H1 (cell line): ENCODE results near the gene TNP2. TPM values are rescaled to one million over a fixed set of nuclear protein-coding genes. Genes with fewer than 3 reads are reported as not detected.

ENCODE experiments used
- CTCF ChIA-PET: fragments of 300-600 bp; sonication (Branson Sonifier 250); formaldehyde crosslinking; loops from one replicate; lab custom pipeline; 2021; ENCODE audit not compliant: partially characterized antibody; lab: Charles Lee
- POLR2A ChIA-PET: fragments of 300-600 bp; sonication (Branson Sonifier 250); formaldehyde crosslinking; loops from one replicate; lab custom pipeline; 2021; ENCODE audit warnings: inconsistent platforms; ENCODE audit not compliant: partially characterized antibody; lab: Charles Lee
- DNase-seq, 2 experiments: peaks; one replicate each; pipeline versions ENCODE4 v3.0.0 to v3.0.0-alpha.2; 2010 to 2022; ENCODE audit warnings: low spot score in 2 of 2, low read depth in 1 of 2, mixed read lengths in 1 of 2
- FAIRE-seq: peaks from 2 replicates; lab custom pipeline; 2011; peaks lifted over from hg19 to GRCh38; lab: Jason Lieb, UNC
- H2AFZ ChIP-seq: 2 replicates; pipeline ENCODE4 v1.8.1; 2012; ENCODE audit warnings: low read length, inconsistent platforms
- H2AK5ac ChIP-seq: 2 replicates; pipeline ENCODE4 v1.6.1; 2013; ENCODE audit warnings: low read depth, low read length
- H2BK120ac ChIP-seq: replicated peaks from 2 replicates; pipeline ENCODE3; 2013; ENCODE audit warnings: low read depth, low read length, inconsistent platforms
- H2BK12ac ChIP-seq: 2 replicates; pipeline ENCODE4 v1.6.1; 2013; ENCODE audit warnings: low read depth, low read length
- H2BK15ac ChIP-seq: 2 replicates; pipeline ENCODE4 v1.6.1; 2013; ENCODE audit warnings: low read length
- H2BK20ac ChIP-seq: 2 replicates; pipeline ENCODE4 v1.6.1; 2013; ENCODE audit warnings: low read length
- H2BK5ac ChIP-seq: 2 replicates; pipeline ENCODE4 v1.6.1; 2013; ENCODE audit warnings: low read depth, low read length
- H3K14ac ChIP-seq: 2 replicates; pipeline ENCODE4 v1.6.1; 2013; ENCODE audit warnings: inconsistent platforms; ENCODE audit not compliant: insufficient read length
- H3K18ac ChIP-seq: 2 replicates; pipeline ENCODE4 v1.6.1; 2013; ENCODE audit warnings: low read length; ENCODE audit errors: extremely low read depth
- H3K23ac ChIP-seq: 2 replicates; pipeline ENCODE4 v1.6.1; 2013; ENCODE audit warnings: inconsistent platforms; ENCODE audit not compliant: insufficient read length
- H3K23me2 ChIP-seq: 2 replicates; pipeline ENCODE4 v1.6.1; 2013; ENCODE audit warnings: low read depth, low read length
- H3K27ac ChIP-seq: 2 replicates; pipeline ENCODE4 v1.6.1; 2011; ENCODE audit warnings: low read depth, low read length, inconsistent platforms
- H3K27me3 ChIP-seq, 4 experiments: replicated peaks in 1 of 4; 1 replicate in 1 of 4; 2 replicates in 3 of 4; pipeline versions ENCODE4 v1.6.1 to v1.8.1; 2011 to 2013; ENCODE audit warnings: low read length in 3 of 4, mild to moderate bottlenecking in 3 of 4, inconsistent platforms in 2 of 4, mixed read lengths in 2 of 4, moderate library complexity in 1 of 4; ENCODE audit not compliant: control insufficient read depth in 3 of 4, insufficient read depth in 3 of 4; ENCODE audit errors: extremely low read depth in 1 of 4
- H3K36me3 ChIP-seq, 4 experiments: 2 replicates each; pipeline versions ENCODE4 v1.6.1 to v1.8.1; 2011 to 2013; ENCODE audit warnings: mild to moderate bottlenecking in 4 of 4, low read length in 3 of 4, moderate library complexity in 2 of 4, control low read depth in 1 of 4, inconsistent platforms in 1 of 4; ENCODE audit not compliant: insufficient read depth in 4 of 4, control insufficient read depth in 2 of 4
- H3K4ac ChIP-seq: replicated peaks from 2 replicates; pipeline ENCODE3; 2013; ENCODE audit warnings: low read length, low read depth, mixed read lengths, inconsistent platforms; ENCODE audit not compliant: insufficient read length
- H3K4me1 ChIP-seq, 4 experiments: replicated peaks in 1 of 4; 1 replicate in 1 of 4; 2 replicates in 3 of 4; pipeline versions ENCODE4 v1.6.1 to v1.8.1; 2011 to 2013; ENCODE audit warnings: low read length in 3 of 4, inconsistent platforms in 2 of 4, mixed read lengths in 1 of 4; ENCODE audit not compliant: insufficient read depth in 4 of 4, control insufficient read depth in 3 of 4
- H3K4me2 ChIP-seq, 2 experiments: 2 replicates each; pipeline versions ENCODE4 v1.6.1 to v1.8.1; 2011 to 2013; ENCODE audit warnings: low read depth in 2 of 2, low read length in 2 of 2, control low read depth in 1 of 2, inconsistent platforms in 1 of 2, mild to moderate bottlenecking in 1 of 2; ENCODE audit not compliant: insufficient read depth in 1 of 2
- H3K4me3 ChIP-seq, 4 experiments: fragments of 200-600, 300-600 bp in 1 of 4; sonication (generic), shearing (Covaris generic), sonication (Bioruptor Twin) in 1 of 4; 2 replicates each; pipeline versions ENCODE4 v1.5.1 to v1.8.1; 2011 to 2016; ENCODE audit warnings: low read length in 4 of 4, low read depth in 3 of 4, control low read depth in 2 of 4, inconsistent platforms in 2 of 4, mild to moderate bottlenecking in 2 of 4, mixed read lengths in 1 of 4, moderate library complexity in 1 of 4; ENCODE audit not compliant: insufficient read depth in 2 of 4; ENCODE audit errors: extremely low read depth in 1 of 4
- H3K56ac ChIP-seq: replicated peaks from 2 replicates; pipeline ENCODE3; 2013; ENCODE audit warnings: low read depth, mild to moderate bottlenecking, mixed read lengths, low read length, inconsistent platforms; ENCODE audit not compliant: insufficient read length
- H3K79me1 ChIP-seq: 2 replicates; pipeline ENCODE4 v1.6.1; 2013; ENCODE audit warnings: low read depth, low read length, control low read depth
- H3K79me2 ChIP-seq, 2 experiments: 2 replicates each; pipeline versions ENCODE4 v1.6.1 to v1.8.1; 2012 to 2013; ENCODE audit warnings: low read length in 2 of 2, mild to moderate bottlenecking in 2 of 2, inconsistent platforms in 1 of 2; ENCODE audit not compliant: insufficient read depth in 2 of 2, control insufficient read depth in 1 of 2
- H3K9ac ChIP-seq, 4 experiments: replicated peaks in 1 of 4; 1 replicate in 1 of 4; 2 replicates in 3 of 4; pipeline versions ENCODE4 v1.6.1 to v1.8.1; 2011 to 2013; ENCODE audit warnings: low read depth in 3 of 4, low read length in 3 of 4, control low read depth in 2 of 4, mild to moderate bottlenecking in 2 of 4, moderate library complexity in 2 of 4, inconsistent platforms in 1 of 4; ENCODE audit errors: extremely low read depth in 1 of 4
- H3K9me3 ChIP-seq, 2 experiments: 2 replicates each; pipeline versions ENCODE4 v1.6.1 to v1.8.1; 2012 to 2013; ENCODE audit warnings: mild to moderate bottlenecking in 2 of 2, moderate library complexity in 2 of 2, control low read depth in 1 of 2, inconsistent platforms in 1 of 2, low read depth in 1 of 2, low read length in 1 of 2, mixed read lengths in 1 of 2; ENCODE audit not compliant: insufficient read depth in 2 of 2
- H4K20me1 ChIP-seq, 2 experiments: replicated peaks in 1 of 2; 2 replicates each; pipeline versions ENCODE3 to v1.8.1; 2011 to 2013; ENCODE audit warnings: inconsistent platforms in 2 of 2, low read length in 2 of 2, mild to moderate bottlenecking in 1 of 2; ENCODE audit not compliant: insufficient read depth in 2 of 2, control insufficient read depth in 1 of 2
- H4K5ac ChIP-seq: 2 replicates; pipeline ENCODE4 v1.6.1; 2013; ENCODE audit warnings: low read length, low read depth, mixed read lengths, inconsistent platforms; ENCODE audit not compliant: insufficient read length
- H4K8ac ChIP-seq: 2 replicates; pipeline ENCODE4 v1.8.0; 2013; ENCODE audit warnings: mild to moderate bottlenecking, moderate library complexity, low read length, inconsistent platforms; ENCODE audit not compliant: insufficient read depth; ENCODE audit errors: extremely low read depth
- H4K91ac ChIP-seq: replicated peaks from 2 replicates; pipeline ENCODE3; 2013; ENCODE audit warnings: low read length, mixed read lengths, inconsistent platforms; ENCODE audit not compliant: insufficient read length
- CBX5 ChIP-seq: fragments of 300-800, 300-1000 bp; sonication (generic); IDR thresholded peaks from 2 replicates; pipeline ENCODE4 v1.7.1; 2016; ENCODE audit warnings: antibody characterized with exemption, low read length, low read depth
- KDM1A ChIP-seq: fragments of 200-600, 300-600 bp; sonication (generic); IDR thresholded peaks from 2 replicates; pipeline ENCODE4 v1.7.1; 2016; ENCODE audit warnings: mild to moderate bottlenecking, low read length, borderline replicate concordance
- SP1 ChIP-seq: IDR thresholded peaks from 2 replicates; pipeline ENCODE4 v1.6.1; 2011; ENCODE audit warnings: low read depth, low read length
- WGBS, 2 experiments: shearing (Covaris generic) in 1 of 2; methylation state at CpG; one replicate each; pipeline versions ENCODE4 v1.1.6 to v1.1.7; 2013 to 2015; ENCODE audit warnings: low lambda C conversion rate in 2 of 2, mixed read lengths in 2 of 2, inconsistent platforms in 1 of 2, low coverage in 1 of 2, missing lambda C conversion rate in 1 of 2; ENCODE audit not compliant: insufficient replicate concordance in 2 of 2, insufficient coverage in 1 of 2, insufficient read length in 1 of 2; ENCODE audit errors: extremely low coverage in 1 of 2, missing lambda C conversion rate in 1 of 2; 5-methylcytosine and 5-hydroxymethylcytosine counted together
- polyA plus RNA-seq, 7 experiments: library from polyadenylated mRNA; depleted of rRNA in 3 of 7; stranded (reverse) in 5 of 7; unstranded in 2 of 7; fragments of >200 nt in 5 of 7; fragments of 200-250 nt in 2 of 7; gene quantifications; 1 replicate in 5 of 7; 2 replicates in 1 of 7; 4 replicates in 1 of 7; pipeline versions ENCODE4 v1.2.1 to v1.2.3, GENCODE V29; 2011 to 2013; ENCODE audit warnings: missing spikeins in 2 of 7, mixed read lengths in 2 of 7
- total RNA-seq: library from RNA; stranded (reverse); fragmentation: NEBNext Ultra II Directional; extraction: Animal tissue kit (Norgen Biotek cat#: 25700); gene quantifications from 2 replicates; pipeline ENCODE4 v1.2.1, GENCODE V29; 2021

The TNP2 gene
- total and polyA plus RNA-seq, 2 of the 8 experiments (the other 6 are each of a cell fraction or from before 2014, with no cell fraction given): not detected

GRCh38 chr16:11238272-11239202 lies 30.6 kb downstream of the TNP2 start:
- H4K5ac ChIP-seq: no peak overlapping the region
- no peak overlapping the region for H3K18ac ChIP-seq
- WGBS, 2 experiments: 92% methylated on average over 15 of the region's 15 CpGs; no CpG with 5 or more reads in 1 of the 2 experiments
- H3K27me3 ChIP-seq: no peaks in the 10 kb centered on the region
- no peak overlapping the region for H3K14ac ChIP-seq
- no peaks in the 10 kb centered on the region for H3K79me2 ChIP-seq
- H3K9ac ChIP-seq: no peak overlapping the region
- H3K79me1 ChIP-seq: no peaks in the 10 kb centered on the region
- ChIA-PET CTCF (interaction anchor here (0.6 to 2.0 kb wide), 8 partner anchors 8 to 275 kb away, joined by 3 to 4 read pairs (median 4); partner anchors contain the start of gene SOCS1), POLR2A (interaction anchor here (0.6 to 3.6 kb wide), 5 partner anchors 10 to 130 kb away, joined by 3 to 15 read pairs (median 3); partner anchors contain the start of gene SOCS1)
- peaks cover 0 to 6% (median 3%) of the 10 kb centered on the region in 4 experiments; a peak in 2 of 7 replicates for H3K4me1 ChIP-seq
- H3K36me3 ChIP-seq: no peaks in the 10 kb centered on the region
- H2BK120ac ChIP-seq: no peak overlapping the region
- H3K56ac ChIP-seq: no peak overlapping the region
- H4K20me1 ChIP-seq: no peaks in the 10 kb centered on the region
- DNase-seq: no peak
- no peak overlapping the region for H3K27ac ChIP-seq
- no peak for TF ChIP-seq CBX5
- TF ChIP-seq SP1: peak; percentile 11; the same call in 1 of the 2 replicates
- peak; percentile 49; the same call in 1 of the 2 replicates for TF ChIP-seq KDM1A
- no peak overlapping the region for H2BK20ac ChIP-seq
- no peak overlapping the region for H3K23ac ChIP-seq
- H2BK15ac ChIP-seq: no peak overlapping the region
- no peak overlapping the region for H2AK5ac ChIP-seq
- H3K9me3 ChIP-seq: 0 out of 4 replicates have a peak, but pooled peaks cover 0 to 3% of the 10 kb centered on the region in 2 experiments
- no peak for FAIRE-seq
- H4K8ac ChIP-seq: peak overlapping the region; percentile 20; the same call in 1 of the 2 replicates
- no peak overlapping the region for H3K4ac ChIP-seq
- no peak overlapping the region; the same call in 1 of the 2 replicates for H2BK12ac ChIP-seq
- H2BK5ac ChIP-seq: no peak overlapping the region
- H4K91ac ChIP-seq: no peak overlapping the region
- H3K23me2 ChIP-seq: no peaks in the 10 kb centered on the region; the same call in 1 of the 2 replicates
- H3K4me2 ChIP-seq: no peak overlapping the region
- H2AFZ ChIP-seq: no peak overlapping the region; the same call in 1 of the 2 replicates
- H3K4me3 ChIP-seq: no peak overlapping the region
